Measurements from ENCODE around the gene APOA5. TPM values are rescaled to one million over a fixed set of nuclear protein-coding genes. Genes with fewer than 3 reads are reported as not detected.
A peak's percentile ranks its signal among the peaks of the same experiment; 100 is the strongest.

Gene APOA5
- total and polyA plus RNA-seq, 2 of the 13 experiments (the other 11 are each of a cell fraction or from before 2014, with no cell fraction given) = 44.0 to 49.1 TPM

DNA sequence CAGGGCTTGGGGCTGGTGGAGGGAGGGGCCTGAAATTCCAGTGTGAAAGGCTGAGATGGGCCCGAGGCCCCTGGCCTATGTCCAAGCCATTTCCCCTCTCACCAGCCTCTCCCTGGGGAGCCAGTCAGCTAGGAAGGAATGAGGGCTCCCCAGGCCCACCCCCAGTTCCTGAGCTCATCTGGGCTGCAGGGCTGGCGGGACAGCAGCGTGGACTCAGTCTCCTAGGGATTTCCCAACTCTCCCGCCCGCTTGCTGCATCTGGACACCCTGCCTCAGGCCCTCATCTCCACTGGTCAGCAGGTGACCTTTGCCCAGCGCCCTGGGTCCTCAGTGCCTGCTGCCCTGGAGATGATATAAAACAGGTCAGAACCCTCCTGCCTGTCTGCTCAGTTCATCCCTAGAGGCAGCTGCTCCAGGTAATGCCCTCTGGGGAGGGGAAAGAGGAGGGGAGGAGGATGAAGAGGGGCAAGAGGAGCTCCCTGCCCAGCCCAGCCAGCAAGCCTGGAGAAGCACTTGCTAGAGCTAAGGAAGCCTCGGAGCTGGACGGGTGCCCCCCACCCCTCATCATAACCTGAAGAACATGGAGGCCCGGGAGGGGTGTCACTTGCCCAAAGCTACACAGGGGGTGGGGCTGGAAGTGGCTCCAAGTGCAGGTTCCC, 38.0 kb upstream of the APOA5 start, which contains the start of gene APOC3 (continued):
- TF ChIP-seq, protein P1, sequence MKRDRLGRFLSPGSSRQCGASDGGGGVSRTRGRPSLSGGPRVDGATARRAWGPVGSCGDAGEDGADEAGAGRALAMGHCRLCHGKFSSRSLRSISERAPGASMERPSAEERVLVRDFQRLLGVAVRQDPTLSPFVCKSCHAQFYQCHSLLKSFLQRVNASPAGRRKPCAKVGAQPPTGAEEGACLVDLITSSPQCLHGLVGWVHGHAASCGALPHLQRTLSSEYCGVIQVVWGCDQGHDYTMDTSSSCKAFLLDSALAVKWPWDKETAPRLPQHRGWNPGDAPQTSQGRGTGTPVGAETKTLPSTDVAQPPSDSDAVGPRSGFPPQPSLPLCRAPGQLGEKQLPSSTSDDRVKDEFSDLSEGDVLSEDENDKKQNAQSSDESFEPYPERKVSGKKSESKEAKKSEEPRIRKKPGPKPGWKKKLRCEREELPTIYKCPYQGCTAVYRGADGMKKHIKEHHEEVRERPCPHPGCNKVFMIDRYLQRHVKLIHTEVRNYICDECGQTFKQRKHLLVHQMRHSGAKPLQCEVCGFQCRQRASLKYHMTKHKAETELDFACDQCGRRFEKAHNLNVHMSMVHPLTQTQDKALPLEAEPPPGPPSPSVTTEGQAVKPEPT (CRISPR knock-in tag; IDR thresholded peaks at IDR 0.05; ENCODE audit: low read depth) = no peak
- no peak for TF ChIP-seq PAWR (CRISPR knock-in tag; IDR thresholded peaks at IDR 0.05; ENCODE audit: borderline replicate concordance)
- TF ChIP-seq NKX3-1 (CRISPR knock-in tag; IDR thresholded peaks at IDR 0.05) = no peak
- TF ChIP-seq ZNF629 (CRISPR knock-in tag; conservative IDR thresholded peaks at IDR 0.05) = 0 out of 2 replicates have a peak, but pooled peaks have one; percentile 7
- TF ChIP-seq NFKBIZ (CRISPR knock-in tag; IDR thresholded peaks at IDR 0.05) = 0 out of 2 replicates have a peak, but pooled peaks have one; percentile 12
- TF ChIP-seq ZNF550 (CRISPR knock-in tag; IDR thresholded peaks at IDR 0.05; ENCODE audit: borderline replicate concordance) = no peak
- no peak for TF ChIP-seq SMAD1 (CRISPR knock-in tag; IDR thresholded peaks at IDR 0.05; ENCODE audit: borderline replicate concordance, low read depth)
- no peak; the same call in 1 of the 2 replicates for TF ChIP-seq KLF12 (CRISPR knock-in tag; IDR thresholded peaks at IDR 0.05; ENCODE audit: borderline replicate concordance)
- no peak for TF ChIP-seq AGO1 (IDR thresholded peaks at IDR 0.05; ENCODE audit: low read depth, low read length, poor library complexity, severe bottlenecking)
- TF ChIP-seq, protein P2, sequence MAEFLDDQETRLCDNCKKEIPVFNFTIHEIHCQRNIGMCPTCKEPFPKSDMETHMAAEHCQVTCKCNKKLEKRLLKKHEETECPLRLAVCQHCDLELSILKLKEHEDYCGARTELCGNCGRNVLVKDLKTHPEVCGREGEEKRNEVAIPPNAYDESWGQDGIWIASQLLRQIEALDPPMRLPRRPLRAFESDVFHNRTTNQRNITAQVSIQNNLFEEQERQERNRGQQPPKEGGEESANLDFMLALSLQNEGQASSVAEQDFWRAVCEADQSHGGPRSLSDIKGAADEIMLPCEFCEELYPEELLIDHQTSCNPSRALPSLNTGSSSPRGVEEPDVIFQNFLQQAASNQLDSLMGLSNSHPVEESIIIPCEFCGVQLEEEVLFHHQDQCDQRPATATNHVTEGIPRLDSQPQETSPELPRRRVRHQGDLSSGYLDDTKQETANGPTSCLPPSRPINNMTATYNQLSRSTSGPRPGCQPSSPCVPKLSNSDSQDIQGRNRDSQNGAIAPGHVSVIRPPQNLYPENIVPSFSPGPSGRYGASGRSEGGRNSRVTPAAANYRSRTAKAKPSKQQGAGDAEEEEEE (CRISPR knock-in tag; IDR thresholded peaks at IDR 0.05; ENCODE audit: borderline replicate concordance) = no peak
- TF ChIP-seq ZNF660 (CRISPR knock-in tag; IDR thresholded peaks at IDR 0.05; ENCODE audit: borderline replicate concordance, low read depth) = no peak
- TF ChIP-seq, protein P3, sequence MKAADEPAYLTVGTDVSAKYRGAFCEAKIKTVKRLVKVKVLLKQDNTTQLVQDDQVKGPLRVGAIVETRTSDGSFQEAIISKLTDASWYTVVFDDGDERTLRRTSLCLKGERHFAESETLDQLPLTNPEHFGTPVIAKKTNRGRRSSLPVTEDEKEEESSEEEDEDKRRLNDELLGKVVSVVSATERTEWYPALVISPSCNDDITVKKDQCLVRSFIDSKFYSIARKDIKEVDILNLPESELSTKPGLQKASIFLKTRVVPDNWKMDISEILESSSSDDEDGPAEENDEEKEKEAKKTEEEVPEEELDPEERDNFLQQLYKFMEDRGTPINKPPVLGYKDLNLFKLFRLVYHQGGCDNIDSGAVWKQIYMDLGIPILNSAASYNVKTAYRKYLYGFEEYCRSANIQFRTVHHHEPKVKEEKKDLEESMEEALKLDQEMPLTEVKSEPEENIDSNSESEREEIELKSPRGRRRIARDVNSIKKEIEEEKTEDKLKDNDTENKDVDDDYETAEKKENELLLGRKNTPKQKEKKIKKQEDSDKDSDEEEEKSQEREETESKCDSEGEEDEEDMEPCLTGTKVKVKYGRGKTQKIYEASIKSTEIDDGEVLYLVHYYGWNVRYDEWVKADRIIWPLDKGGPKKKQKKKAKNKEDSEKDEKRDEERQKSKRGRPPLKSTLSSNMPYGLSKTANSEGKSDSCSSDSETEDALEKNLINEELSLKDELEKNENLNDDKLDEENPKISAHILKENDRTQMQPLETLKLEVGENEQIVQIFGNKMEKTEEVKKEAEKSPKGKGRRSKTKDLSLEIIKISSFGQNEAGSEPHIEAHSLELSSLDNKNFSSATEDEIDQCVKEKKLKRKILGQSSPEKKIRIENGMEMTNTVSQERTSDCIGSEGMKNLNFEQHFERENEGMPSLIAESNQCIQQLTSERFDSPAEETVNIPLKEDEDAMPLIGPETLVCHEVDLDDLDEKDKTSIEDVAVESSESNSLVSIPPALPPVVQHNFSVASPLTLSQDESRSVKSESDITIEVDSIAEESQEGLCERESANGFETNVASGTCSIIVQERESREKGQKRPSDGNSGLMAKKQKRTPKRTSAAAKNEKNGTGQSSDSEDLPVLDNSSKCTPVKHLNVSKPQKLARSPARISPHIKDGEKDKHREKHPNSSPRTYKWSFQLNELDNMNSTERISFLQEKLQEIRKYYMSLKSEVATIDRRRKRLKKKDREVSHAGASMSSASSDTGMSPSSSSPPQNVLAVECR (CRISPR knock-in tag; IDR thresholded peaks at IDR 0.05; ENCODE audit: borderline replicate concordance) = peak; percentile 60
- TF ChIP-seq HNRNPH1 (optimal IDR thresholded peaks at IDR 0.05; ENCODE audit: low read depth, low read length) = peak; percentile 35
- TF ChIP-seq ZNF782 (CRISPR knock-in tag; IDR thresholded peaks at IDR 0.05; ENCODE audit: borderline replicate concordance) = no peak
- TF ChIP-seq MED1 (CRISPR knock-in tag; IDR thresholded peaks at IDR 0.05) = peak; percentile 91
- peak; percentile 75 for TF ChIP-seq SMAD3 (CRISPR knock-in tag; IDR thresholded peaks at IDR 0.05)
- TF ChIP-seq ZNF263 (CRISPR knock-in tag; IDR thresholded peaks at IDR 0.05) = no peak; the same call in 1 of the 2 replicates
- TF ChIP-seq, protein P4, sequence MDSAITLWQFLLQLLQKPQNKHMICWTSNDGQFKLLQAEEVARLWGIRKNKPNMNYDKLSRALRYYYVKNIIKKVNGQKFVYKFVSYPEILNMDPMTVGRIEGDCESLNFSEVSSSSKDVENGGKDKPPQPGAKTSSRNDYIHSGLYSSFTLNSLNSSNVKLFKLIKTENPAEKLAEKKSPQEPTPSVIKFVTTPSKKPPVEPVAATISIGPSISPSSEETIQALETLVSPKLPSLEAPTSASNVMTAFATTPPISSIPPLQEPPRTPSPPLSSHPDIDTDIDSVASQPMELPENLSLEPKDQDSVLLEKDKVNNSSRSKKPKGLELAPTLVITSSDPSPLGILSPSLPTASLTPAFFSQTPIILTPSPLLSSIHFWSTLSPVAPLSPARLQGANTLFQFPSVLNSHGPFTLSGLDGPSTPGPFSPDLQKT (CRISPR knock-in tag; IDR thresholded peaks at IDR 0.05; ENCODE audit: borderline replicate concordance) = no peak
- peak; percentile 64 for TF ChIP-seq SOX5 (CRISPR knock-in tag; IDR thresholded peaks at IDR 0.05; ENCODE audit: borderline replicate concordance)

All from HepG2 (cell line).